NCI-H1930 (cell line): ENCODE data around the gene QRSL1.
"Not testable (repeated sequence)": the region's sequence is repeated elsewhere in the genome, so short reads cannot be mapped to it uniquely, and the experiment has no call there.

Source experiments
- DNase-seq, 2 experiments: peaks; one replicate each; lab custom pipeline; 2025; lab: John Stamatoyannopoulos, UW

Gene QRSL1

DNA sequence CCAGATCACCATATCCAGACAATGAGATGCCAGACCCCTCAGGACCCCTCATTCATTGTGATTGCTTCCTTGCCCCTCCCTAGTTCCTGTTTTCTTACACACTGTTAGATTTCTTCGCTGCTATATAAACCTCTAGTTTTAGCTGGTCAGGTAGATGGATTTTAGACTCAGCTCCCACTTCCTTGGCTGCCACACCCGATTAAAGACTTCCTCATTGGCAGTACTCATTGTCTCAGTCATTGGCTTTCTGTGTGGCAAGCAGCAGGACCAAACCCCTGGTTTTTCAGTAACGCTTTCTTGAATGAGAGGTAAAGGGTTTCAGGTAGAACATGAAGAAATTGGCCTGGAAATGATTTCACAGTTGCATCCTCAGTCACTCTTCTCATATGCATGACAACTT, 47.9 kb downstream of the QRSL1 start:
- no peak for DNase-seq

DNA sequence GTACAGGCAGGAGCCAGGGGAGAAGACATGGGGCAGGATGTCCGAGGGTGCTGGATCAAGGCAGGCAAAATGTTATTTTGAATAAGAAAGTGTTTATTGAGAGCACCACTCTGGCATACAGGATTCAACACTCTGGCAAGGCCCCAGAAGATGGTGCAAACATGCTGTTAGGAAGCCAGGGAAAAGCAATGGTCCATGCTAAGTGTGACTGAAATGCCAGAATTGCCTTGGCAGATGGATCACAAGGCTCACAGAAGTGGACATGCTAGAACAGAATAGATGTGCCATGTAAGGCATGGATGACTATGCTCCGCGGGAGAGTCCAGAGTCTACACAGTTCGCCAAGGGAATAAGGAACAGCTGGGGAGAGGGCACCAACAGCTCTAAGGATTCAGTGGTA, 54.6 kb downstream of the QRSL1 start:
- DNase-seq: no peak

DNA sequence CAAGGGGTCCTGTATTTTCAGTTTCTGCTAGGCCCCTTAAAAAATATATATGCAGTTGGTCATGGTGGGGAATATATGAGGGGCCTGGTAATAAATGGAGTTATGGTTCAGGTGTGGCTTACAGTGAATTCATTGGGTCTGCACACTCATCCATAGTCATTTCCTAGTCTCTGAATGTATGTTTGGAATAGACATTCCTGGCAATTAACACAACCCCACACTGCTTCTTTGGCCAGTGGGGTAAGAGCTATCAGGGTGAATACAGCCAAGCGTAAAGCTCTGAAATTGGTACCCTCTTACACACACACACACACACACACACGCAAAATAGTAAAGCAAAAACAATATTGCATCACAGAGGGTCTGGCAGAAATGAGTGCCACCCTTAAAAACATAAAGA, 56.5 kb downstream of the QRSL1 start:
- no peak for DNase-seq

DNA sequence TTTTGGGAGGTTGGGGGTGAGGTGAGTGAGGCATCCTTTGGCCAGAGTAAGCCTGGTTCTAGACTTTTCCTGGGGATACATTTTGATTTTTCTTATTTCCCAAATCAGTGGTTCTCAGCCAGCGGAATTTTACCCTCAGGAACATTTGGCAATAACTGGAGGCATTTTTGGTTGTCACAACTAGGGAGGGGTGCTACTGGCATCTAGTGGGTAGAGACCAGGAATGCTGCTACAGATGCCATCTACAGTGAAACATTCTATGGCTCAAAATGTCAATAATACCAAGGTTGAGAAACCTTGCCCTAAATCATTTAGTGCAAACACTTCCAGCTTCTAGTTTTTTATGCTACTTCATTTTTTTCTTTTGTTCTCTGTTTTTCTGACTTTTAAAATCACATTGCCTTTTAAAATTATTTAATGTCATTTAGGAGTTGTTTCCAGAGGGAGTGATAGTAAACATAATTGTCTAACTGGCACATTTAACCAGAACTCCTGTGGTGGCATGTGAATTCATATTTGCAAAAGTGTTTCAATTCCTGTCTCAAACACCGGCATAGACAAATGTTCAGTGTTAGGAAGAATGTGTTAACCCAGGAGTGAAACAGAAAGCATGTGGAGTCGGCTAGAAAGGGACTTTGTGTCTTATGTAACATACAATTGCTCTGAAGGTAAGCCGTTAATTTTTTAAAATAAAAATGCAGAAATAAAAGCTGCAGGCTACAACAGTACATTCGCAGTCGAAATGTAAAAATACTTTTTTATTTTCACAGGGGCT, 59.0 kb downstream of the QRSL1 start:
- no peak for DNase-seq

DNA sequence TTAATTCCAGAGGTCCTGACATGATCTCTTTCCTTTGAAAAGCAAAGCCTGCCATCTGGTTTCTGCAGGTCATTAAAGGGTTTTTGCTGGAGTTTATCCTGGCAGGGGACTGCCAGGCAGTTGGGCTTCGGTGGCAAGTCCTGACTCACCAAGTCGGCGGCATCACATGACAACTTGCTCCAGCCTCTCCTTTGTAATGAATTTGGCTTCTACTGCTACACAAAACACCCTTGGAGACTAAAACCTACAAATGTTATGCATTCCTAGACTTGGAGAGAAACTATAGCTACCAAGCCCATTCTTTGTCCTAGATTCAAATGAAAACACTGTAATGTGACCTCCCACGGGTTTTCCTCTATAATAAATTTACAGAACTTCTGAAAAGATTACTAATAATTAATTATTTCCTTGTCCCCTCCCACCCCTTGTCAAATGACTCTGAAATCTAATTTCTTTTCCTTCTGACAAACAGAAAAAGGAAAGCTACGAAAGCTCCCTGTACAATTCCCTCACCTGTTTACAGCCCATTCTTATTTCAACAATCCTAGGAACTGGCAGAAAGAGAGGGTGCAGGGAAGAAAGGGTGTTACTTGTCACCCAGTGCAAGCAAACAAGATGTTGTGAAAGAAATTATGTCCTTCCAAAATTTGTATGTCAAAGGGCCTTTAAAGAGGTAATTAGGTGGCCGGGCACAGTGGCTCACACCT, 62.9 kb downstream of the QRSL1 start:
- DNase-seq: no peak

DNA sequence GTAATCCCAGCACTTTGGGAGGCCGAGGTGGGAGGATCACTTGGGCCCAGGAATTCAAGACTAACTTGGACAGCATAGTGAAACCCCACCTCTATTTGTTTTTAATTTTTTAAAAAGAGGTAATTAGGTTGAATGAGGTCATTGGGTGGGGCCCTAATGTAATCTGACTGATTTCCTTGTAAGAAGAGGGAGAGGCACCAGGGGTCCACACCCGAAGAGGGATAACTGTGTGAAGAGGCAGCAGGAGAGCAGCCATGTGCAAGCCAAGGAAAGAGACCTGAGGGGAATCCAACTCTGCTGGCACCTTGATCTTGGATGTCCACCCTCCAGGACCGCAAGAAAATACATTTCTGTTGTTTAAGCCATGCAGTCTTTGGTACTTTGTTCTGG, 63.4 kb downstream of the QRSL1 start:
- no peak for DNase-seq

DNA sequence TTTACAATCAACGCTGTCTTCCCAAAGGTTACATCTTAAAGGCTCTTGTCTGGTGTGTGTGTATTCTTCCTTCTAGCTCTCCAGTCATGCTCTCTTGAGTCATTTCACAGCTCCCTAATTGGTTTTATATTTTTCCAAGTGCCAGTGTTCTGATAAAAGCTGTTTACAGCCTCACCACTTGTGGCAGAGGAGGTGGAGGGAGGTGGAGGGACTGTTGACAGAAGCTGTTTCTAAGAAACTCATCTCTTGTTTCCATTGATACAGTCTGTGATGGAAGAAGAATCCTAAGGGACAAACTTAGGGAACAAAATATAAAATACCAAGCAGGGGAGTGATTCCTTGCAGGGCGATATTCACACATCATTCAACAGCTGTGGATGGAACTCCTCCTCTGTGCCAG, 64.0 kb downstream of the QRSL1 start:
- no peak for DNase-seq

DNA sequence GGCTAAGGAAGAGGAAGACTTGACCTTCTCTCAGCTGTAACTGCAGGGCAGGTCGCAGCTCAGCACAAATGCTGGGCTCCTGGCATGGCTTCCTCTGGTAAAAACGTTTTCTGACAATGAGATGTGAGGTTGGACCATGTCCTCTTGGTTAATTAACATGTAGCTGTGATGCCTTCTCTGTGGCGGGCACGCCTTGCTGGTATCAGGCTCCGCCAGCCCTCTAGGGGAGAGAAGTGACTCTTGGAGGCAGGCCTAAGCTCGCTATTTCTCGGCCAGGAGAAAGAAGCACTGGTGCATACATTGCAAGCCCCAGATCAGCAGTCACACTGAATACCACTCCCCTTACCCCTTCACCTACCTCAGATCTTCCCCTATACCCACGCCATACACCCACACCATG, 65.0 kb downstream of the QRSL1 start:
- DNase-seq: no peak

DNA sequence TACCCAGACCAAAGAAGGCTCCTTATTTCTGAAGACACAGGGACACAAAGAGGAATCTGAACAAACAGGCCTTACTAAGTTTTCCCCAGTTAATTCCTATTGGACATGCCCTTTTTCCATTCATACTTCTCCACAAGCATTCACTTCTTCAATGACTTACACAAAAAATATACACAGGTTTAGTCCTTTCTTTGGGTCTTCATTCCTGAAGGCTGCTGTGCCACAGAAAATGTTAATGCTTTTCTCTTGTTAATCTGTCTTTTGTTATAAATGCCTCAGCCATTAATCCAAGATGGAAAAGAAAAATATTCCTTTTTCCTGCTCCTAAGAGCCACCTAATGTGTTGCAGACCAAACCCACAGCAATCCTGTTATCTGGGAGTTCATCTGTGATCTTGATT, 71.2 kb downstream of the QRSL1 start:
- no peak for DNase-seq

DNA sequence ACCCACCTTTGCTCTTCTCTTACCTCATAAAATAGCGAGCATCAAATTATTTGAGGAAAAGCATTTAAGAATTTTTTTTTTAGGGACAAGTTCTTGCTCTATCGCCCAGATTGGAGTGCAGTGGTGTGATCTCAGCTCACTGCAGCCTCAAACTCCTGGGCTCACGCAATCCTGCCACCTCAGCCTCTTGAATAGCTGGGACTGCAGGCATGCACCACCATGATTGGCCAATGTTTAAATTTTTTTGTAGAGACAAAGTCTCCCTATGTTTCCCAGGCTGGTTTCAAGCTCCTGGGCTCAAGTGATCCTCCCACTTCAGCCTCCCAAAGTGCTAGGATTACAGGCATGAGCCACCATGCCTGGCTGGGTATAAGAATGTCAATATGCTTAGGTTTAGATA, 71.8 kb downstream of the QRSL1 start:
- DNase-seq: not testable (repeated sequence)

DNA sequence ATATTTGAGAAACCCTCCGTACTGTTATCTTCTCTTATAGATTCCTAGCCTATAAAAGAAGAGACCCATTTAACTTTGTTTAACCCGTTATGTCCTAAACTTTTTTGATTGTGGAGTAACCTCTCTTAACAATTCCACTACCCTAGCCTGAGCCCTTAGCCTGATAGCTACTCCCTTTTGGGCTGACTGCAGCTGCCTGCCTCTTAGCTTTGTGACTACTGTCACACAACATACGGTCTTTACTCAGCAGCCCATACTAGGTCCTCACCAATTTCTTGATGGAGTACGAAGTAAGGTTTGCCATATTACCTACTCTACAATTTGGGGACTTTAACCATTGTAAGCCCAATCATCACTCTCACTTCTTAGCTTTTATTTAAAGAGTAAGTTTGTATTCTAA, 72.7 kb downstream of the QRSL1 start:
- DNase-seq: no peak

DNA sequence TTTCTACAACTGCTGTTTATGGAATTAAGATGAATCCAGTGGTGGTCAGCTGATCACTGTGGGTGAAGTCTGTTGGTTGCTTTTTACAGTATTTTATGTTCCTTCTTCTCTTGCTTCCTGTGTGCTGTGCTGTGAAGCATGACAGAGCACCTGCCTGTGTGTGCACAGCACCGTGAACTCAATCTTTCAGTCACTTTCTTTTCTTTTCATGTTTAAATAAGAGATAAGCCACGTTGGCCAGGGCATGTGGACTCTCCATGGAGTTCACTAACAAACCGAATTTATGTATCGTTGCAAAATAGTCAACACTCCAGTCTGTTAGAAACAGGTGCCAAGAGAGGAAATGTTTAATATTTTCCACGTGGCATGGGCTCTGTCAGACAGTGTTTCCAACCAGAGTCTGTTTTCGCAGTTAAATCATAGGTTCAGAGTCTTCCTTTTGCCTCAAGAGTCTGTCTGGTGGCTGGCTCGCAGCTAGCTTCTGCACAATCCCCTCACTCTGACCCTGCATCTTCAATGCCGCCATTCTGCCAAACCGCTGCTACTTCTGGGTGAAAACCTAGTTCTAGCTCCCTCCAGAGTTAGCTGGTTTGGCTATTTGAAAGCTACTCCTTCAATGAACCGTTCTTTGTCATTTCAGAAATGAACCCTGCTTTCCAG, 73.2 kb downstream of the QRSL1 start:
- DNase-seq: no peak

DNA sequence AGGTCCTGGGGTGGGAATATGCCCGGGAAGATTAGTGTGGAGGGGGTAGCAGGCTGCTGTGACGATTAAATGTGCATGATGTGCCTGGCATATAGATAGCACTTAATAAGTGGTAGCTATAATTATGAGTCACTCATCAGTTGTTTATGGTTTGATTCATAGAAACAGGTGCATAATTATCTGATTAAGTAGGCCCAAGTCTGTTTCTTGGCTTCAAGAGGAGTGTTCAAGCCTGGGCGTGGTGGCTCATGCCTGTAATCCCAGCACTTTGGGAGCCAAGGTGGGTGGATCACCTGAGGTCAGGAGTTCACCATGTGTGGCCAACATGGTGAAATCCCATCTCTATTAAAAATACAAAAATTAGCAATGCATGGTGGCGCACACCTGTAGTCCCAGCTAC, 74.9 kb downstream of the QRSL1 start:
- DNase-seq: no peak

DNA sequence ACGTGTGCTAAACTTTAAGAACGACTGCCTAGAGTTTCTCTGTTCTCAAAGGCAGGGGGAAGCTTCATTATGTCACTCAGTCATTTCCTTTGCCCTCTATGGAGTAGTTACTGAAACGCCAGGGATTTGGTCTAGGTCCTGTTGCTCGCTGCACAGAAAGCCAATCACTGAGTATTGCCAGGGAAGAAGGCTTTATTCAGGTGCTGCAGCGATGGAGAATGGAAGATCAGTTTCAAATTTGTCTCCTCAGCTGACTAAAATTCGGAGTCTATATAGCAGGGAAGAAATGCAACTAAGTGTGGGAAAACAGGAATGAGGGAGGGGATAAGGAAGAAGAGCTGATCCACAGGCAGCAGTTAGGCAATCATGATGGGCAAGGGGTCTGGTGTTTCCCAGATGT, 75.8 kb downstream of the QRSL1 start:
- no peak for DNase-seq

DNA sequence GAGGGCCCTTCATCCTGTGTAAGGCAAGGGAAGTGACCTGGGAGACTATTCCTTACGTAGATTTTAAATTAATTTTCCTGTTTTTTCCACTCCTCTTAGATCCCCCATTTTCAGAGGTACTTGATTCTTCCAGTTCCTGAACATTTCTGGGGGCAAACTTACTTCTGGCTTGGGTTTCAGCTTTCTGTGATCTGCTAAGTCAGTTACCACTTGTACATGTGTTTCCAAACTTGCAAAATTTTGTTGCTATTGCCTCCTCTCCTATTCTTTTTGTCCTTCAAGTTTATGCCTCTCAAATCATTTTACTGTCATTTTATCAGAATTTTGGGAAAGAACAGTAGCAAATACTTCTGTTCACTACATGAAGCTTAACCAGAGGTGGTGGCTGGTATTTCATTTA, 81.2 kb downstream of the QRSL1 start:
- DNase-seq: no peak

DNA sequence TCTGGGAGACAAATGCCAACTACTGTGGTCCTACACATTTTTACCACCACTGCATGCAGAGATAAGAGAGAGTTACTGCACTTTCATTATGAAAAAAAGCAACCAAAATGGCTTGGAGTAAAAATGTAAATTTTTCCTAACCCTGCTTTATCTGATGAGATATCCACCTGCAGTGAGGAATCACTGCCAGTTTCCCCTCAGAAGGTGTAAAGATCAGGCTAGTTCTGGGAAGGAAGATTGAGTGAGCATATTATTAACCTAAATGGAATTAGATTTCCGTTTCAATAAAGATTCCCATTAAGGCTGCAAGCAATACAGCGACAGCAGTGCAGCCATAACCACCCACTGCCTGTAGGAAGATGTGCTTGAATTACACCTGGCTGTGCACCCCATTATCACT, 84.9 kb downstream of the QRSL1 start:
- DNase-seq: no peak

DNA sequence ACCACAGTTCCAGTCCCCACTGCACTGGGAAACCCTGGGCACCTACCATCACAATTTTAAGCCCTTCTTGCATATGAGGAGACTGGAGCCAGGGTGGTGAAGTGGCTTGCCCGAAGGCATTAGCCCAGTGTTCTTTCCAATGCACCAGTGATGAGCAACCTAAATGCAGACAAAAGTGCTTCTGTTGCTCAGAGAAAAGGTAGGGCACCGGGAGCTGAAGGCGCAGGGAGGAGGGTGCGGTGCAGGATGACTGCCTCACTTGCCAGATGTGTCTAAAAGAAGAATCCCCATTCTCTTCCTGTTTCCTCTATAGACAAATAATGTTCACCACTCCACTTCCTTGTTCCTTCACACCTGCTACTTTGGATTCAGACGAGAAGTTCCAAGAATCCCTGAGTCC, 86.5 kb downstream of the QRSL1 start:
- DNase-seq: no peak

DNA sequence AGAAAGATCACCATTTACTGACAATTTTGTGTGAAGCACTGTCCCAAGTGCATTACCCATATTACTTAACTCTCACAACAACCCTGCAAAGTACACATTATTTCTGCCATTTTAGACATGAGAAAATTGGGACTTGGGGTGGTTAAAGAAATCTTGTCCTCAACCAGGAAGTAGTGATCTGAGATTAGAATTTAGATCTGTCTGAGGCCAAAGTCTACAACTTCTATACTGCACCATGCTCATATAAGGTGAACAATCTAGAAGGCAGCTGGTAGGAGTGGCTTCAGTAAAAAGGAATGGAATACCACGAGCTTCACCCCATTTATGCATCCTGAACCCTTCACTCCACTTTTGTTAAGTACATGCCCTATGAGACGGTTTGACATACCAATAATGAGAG, 87.6 kb downstream of the QRSL1 start:
- DNase-seq: no peak
